Hepatocyte (in vitro differentiated cells): ENCODE measurements around the gene MYRF.

Source experiments
- CTCF ChIP-seq: fragments of 200-600 bp; sonication (generic); IDR thresholded peaks from 2 replicates; pipeline ENCODE4 v1.5.1; 2016; ENCODE audit warnings: antibody characterized with exemption, mild to moderate bottlenecking; ENCODE audit not compliant: poor library complexity
- EZH2 ChIP-seq: fragments of 200-600 bp; sonication (generic); IDR thresholded peaks from 2 replicates; pipeline ENCODE4 v1.6.1; 2016; ENCODE audit warnings: antibody characterized with exemption, mild to moderate bottlenecking, borderline replicate concordance

GRCh38 chr11:61746442-61747191 lies 5.8 kb upstream of the MYRF start:
- TF ChIP-seq CTCF (no peak), EZH2 (no peak)
